OCI-LY1 (cell line): ENCODE measurements around the gene SUFU.

Source experiments
- H2AFZ ChIP-seq: fragments of 200-600 bp; sonication (generic), shearing (Covaris generic); 2 replicates; pipeline ENCODE4 v1.6.0; 2014; ENCODE audit warnings: antibody characterized with exemption, mild to moderate bottlenecking, low read length
- H3F3A ChIP-seq: fragments of 200-600 bp; sonication (generic), shearing (Covaris generic); 2 replicates; pipeline ENCODE4 v1.6.0; 2014; ENCODE audit warnings: mild to moderate bottlenecking, antibody characterized with exemption, low read length, moderate library complexity; ENCODE audit not compliant: insufficient read depth
- H3K27ac ChIP-seq: fragments of 200-600 bp; sonication (generic); 2 replicates; pipeline ENCODE4 v1.5.1; 2014; ENCODE audit warnings: low read length, mixed run types, mild to moderate bottlenecking, low read depth; ENCODE audit not compliant: poor library complexity, severe bottlenecking
- H3K27me3 ChIP-seq: fragments of 200-600 bp; sonication (generic); 2 replicates; pipeline ENCODE4 v1.6.0; 2014; ENCODE audit warnings: antibody characterized with exemption, mild to moderate bottlenecking, low read length, moderate library complexity; ENCODE audit not compliant: insufficient read depth
- H3K36me3 ChIP-seq: fragments of 200-600 bp; sonication (generic); 2 replicates; pipeline ENCODE4 v1.6.1; 2014; ENCODE audit warnings: mild to moderate bottlenecking, antibody characterized with exemption, low read length, moderate library complexity, mixed read lengths; ENCODE audit not compliant: insufficient read depth
- H3K4me1 ChIP-seq: fragments of 200-600 bp; sonication (generic); 2 replicates; pipeline ENCODE4 v1.5.1; 2014; ENCODE audit warnings: mild to moderate bottlenecking, low read length, moderate library complexity; ENCODE audit not compliant: insufficient read depth, severe bottlenecking
- H3K4me2 ChIP-seq: fragments of 200-600 bp; sonication (generic), shearing (Covaris generic); 2 replicates; pipeline ENCODE4 v1.6.1; 2014; ENCODE audit warnings: low read length
- H3K4me3 ChIP-seq: fragments of 200-600 bp; sonication (generic); 2 replicates; pipeline ENCODE4 v1.5.1; 2014; ENCODE audit warnings: low read length, low read depth, mild to moderate bottlenecking, mixed read lengths; ENCODE audit not compliant: poor library complexity, severe bottlenecking
- H3K79me2 ChIP-seq: fragments of 200-600 bp; shearing (Covaris generic); 2 replicates; pipeline ENCODE4 v1.6.1; 2016; ENCODE audit warnings: mixed run types, low read length, mixed read lengths; ENCODE audit not compliant: insufficient read depth
- H3K9ac ChIP-seq: fragments of 200-600 bp; sonication (generic), shearing (Covaris generic); 2 replicates; pipeline ENCODE4 v1.6.1; 2014; ENCODE audit warnings: mild to moderate bottlenecking, low read length, mixed read lengths
- H3K9me2 ChIP-seq: fragments of 200-600 bp; sonication (generic), shearing (Covaris generic); 2 replicates; pipeline ENCODE4 v1.6.1; 2014; ENCODE audit warnings: low read depth, mild to moderate bottlenecking, low read length, mixed read lengths
- H3K9me3 ChIP-seq: fragments of 200-600 bp; shearing (Covaris generic); 2 replicates; pipeline ENCODE4 v1.6.1; 2014; ENCODE audit warnings: low read length, mixed read lengths
- H4K20me1 ChIP-seq: fragments of 200-600 bp; sonication (generic), shearing (Covaris generic); 2 replicates; pipeline ENCODE4 v1.6.0; 2016; ENCODE audit warnings: mild to moderate bottlenecking, low read length; ENCODE audit not compliant: insufficient read depth
- CTCF ChIP-seq: fragments of 200-600 bp; sonication (generic), shearing (Covaris generic); IDR thresholded peaks from 2 replicates; pipeline ENCODE4 v1.5.1; 2017; ENCODE audit warnings: mild to moderate bottlenecking, antibody characterized with exemption, low read length, moderate library complexity, mixed read lengths
- EZH2 ChIP-seq: fragments of 200-600 bp; sonication (generic), shearing (Covaris generic); IDR thresholded peaks from 2 replicates; pipeline ENCODE4 v1.8.0; 2017; ENCODE audit warnings: borderline replicate concordance, mixed run types, mild to moderate bottlenecking, antibody characterized with exemption, low read length, moderate library complexity, mixed read lengths

SUFU gene

GRCh38 chr10:102491136-102491535 lies 12.6 kb upstream of the SUFU start:
- Histone ChIP-seq H3K4me3 (no peak overlapping the region), H3K9me3 (no peaks in the 10 kb centered on the region), H3F3A (no peaks in the 10 kb centered on the region), H3K4me1 (peaks cover 13% of the 10 kb centered on the region), H4K20me1 (no peaks in the 10 kb centered on the region), H3K36me3 (peaks cover 20% of the 10 kb centered on the region), H3K27me3 (no peaks in the 10 kb centered on the region), H3K27ac (no peak overlapping the region), H2AFZ (no peak overlapping the region), H3K9me2 (no peaks in the 10 kb centered on the region), H3K79me2 (peaks cover 8% of the 10 kb centered on the region), H3K9ac (no peak overlapping the region), H3K4me2 (no peak overlapping the region)
- no peak for TF ChIP-seq EZH2
- no peak for TF ChIP-seq CTCF

DNA sequence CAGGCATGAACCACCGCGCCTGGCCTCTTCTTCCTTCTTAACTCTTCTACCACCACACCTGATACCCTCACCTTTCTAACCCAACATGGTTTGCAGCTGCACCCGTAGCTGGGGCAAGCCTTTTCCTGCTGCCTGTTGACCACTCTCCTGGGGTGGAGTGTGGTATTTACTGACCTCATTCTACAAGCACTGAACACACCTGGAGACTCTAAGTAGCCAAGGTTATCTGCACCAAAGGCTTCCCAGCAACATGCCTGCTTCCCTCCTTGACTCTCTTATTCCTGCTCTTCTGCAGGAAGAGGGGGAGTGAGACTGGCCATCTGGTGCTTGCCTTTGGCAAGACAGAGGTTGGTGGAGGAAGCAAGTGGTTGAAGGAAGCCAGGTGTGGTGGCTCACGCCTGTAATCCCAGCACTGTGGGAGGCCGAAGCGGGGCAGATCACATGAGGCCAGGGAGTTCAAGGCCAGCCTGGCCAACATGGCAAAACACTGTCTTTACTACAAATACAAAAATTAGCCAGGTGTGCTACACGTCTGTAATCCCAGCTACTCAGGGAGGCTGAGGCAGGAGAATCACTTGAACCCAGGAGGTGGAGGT lies 11.3 kb upstream of the SUFU start:
- TF ChIP-seq EZH2 (no peak), CTCF (no peak)
- Histone ChIP-seq H3K9me2 (no peaks in the 10 kb centered on the region), H3K79me2 (peaks cover 18% of the 10 kb centered on the region), H3K4me3 (no peak overlapping the region), H3K4me2 (no peak overlapping the region), H3K36me3 (peaks cover 12% of the 10 kb centered on the region), H4K20me1 (no peaks in the 10 kb centered on the region), H3K9ac (no peak overlapping the region), H2AFZ (no peak overlapping the region), H3F3A (no peaks in the 10 kb centered on the region), H3K27me3 (no peaks in the 10 kb centered on the region), H3K9me3 (no peaks in the 10 kb centered on the region), H3K27ac (no peak overlapping the region), H3K4me1 (peaks cover 13% of the 10 kb centered on the region)

GRCh38 chr10:102492983-102493382 lies 10.8 kb upstream of the SUFU start:
- Histone ChIP-seq H3F3A (no peaks in the 10 kb centered on the region), H4K20me1 (no peaks in the 10 kb centered on the region), H3K9me2 (no peaks in the 10 kb centered on the region), H2AFZ (no peak overlapping the region), H3K27ac (no peak overlapping the region), H3K27me3 (no peaks in the 10 kb centered on the region), H3K4me3 (no peak overlapping the region), H3K4me2 (no peak overlapping the region), H3K4me1 (peaks cover 13% of the 10 kb centered on the region), H3K79me2 (peaks cover 23% of the 10 kb centered on the region), H3K9ac (no peak overlapping the region), H3K36me3 (peaks cover 11% of the 10 kb centered on the region), H3K9me3 (no peaks in the 10 kb centered on the region)
- TF ChIP-seq CTCF (no peak), EZH2 (no peak)
